ENCODE results near the gene L1TD1.

L1TD1 gene

DNA sequence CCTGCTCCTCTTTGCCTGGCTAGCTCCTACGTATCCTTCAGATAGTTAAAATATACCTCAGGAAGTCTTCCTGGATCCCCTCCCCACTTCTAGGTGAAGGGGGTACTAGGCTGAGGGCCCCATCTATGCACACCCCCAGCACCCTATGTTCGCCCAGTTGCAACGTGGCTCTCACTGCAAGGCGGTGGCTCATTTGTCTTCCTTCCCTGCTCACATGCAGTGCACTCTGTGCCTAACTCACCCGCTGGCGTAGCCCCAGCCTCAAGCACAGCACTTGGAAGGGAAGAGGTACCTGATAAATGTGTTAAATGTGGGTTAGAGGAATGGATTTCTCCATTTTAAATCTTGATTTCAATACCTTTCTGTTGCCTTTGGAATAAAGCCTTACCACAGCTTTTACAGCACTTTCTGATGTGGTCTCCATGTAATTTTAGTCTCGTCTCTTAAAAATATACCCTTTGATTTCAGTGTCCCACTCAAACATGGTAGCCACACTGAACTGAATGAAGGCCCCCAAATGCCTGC, 39.3 kb downstream of the L1TD1 start:
- no peak overlapping the region for H3K27ac ChIP-seq (ENCODE audit: extremely low read depth, low read depth, low read length)
- H3K4me3 ChIP-seq (ENCODE audit: low read depth, low read length): no peak overlapping the region
- ChIA-PET CTCF (interaction anchor here (0.9 kb wide), 1 partner anchor 58 kb away, joined by 6 read pairs; no protein-coding TSS in a partner anchor), POLR2A (no interaction called here)
- H3K36me3 ChIP-seq (ENCODE audit: control insufficient read depth in 2 of 2, insufficient read depth in 1 of 2, low read length in 2 of 2): no peaks in the 10 kb centered on the region
- H3K4me1 ChIP-seq (ENCODE audit: control insufficient read depth, insufficient read depth, low read length): 0 out of 2 replicates have a peak, but pooled peaks cover 2% of the 10 kb centered on the region
- H3K9me3 ChIP-seq (ENCODE audit: control insufficient read depth, insufficient read depth, low read depth, low read length): no peaks in the 10 kb centered on the region
- TF ChIP-seq ZFP37 (tag by site-specific recombination; IDR thresholded peaks at IDR 0.05): no peak
- no peak for TF ChIP-seq ZNF830 (tag by site-specific recombination; IDR thresholded peaks at IDR 0.05; ENCODE audit: low read depth)
- no peak for TF ChIP-seq ZNF560 (tag by site-specific recombination; IDR thresholded peaks at IDR 0.05; ENCODE audit: borderline replicate concordance)
- TF ChIP-seq ZNF10 (tag by site-specific recombination; IDR thresholded peaks at IDR 0.05): no peak
- TF ChIP-seq ZNF174 (tag by site-specific recombination; IDR thresholded peaks at IDR 0.05): no peak
- TF ChIP-seq, protein P1, sequence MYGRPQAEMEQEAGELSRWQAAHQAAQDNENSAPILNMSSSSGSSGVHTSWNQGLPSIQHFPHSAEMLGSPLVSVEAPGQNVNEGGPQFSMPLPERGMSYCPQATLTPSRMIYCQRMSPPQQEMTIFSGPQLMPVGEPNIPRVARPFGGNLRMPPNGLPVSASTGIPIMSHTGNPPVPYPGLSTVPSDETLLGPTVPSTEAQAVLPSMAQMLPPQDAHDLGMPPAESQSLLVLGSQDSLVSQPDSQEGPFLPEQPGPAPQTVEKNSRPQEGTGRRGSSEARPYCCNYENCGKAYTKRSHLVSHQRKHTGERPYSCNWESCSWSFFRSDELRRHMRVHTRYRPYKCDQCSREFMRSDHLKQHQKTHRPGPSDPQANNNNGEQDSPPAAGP (tag by site-specific recombination; IDR thresholded peaks at IDR 0.05): no peak
- no peak for TF ChIP-seq RBAK (tag by site-specific recombination; IDR thresholded peaks at IDR 0.05)
- TF ChIP-seq, protein P2, sequence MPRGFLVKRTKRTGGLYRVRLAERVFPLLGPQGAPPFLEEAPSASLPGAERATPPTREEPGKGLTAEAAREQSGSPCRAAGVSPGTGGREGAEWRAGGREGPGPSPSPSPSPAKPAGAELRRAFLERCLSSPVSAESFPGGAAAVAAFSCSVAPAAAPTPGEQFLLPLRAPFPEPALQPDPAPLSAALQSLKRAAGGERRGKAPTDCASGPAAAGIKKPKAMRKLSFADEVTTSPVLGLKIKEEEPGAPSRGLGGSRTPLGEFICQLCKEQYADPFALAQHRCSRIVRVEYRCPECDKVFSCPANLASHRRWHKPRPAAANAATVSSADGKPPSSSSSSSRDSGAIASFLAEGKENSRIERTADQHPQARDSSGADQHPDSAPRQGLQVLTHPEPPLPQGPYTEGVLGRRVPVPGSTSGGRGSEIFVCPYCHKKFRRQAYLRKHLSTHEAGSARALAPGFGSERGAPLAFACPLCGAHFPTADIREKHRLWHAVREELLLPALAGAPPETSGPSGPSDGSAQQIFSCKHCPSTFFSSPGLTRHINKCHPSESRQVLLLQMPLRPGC (tag by site-specific recombination; IDR thresholded peaks at IDR 0.05): no peak
- TF ChIP-seq HOXA7 (CRISPR knock-in tag; IDR thresholded peaks at IDR 0.05; ENCODE audit: borderline replicate concordance): no peak
- no peak for TF ChIP-seq ZNF624 (tag by site-specific recombination; IDR thresholded peaks at IDR 0.05)
- no peak for TF ChIP-seq ZNF175 (tag by site-specific recombination; IDR thresholded peaks at IDR 0.05)
- TF ChIP-seq ZBTB17 (tag by site-specific recombination; IDR thresholded peaks at IDR 0.05): no peak
- TF ChIP-seq GLI4 (tag by site-specific recombination; IDR thresholded peaks at IDR 0.05): no peak

DNA sequence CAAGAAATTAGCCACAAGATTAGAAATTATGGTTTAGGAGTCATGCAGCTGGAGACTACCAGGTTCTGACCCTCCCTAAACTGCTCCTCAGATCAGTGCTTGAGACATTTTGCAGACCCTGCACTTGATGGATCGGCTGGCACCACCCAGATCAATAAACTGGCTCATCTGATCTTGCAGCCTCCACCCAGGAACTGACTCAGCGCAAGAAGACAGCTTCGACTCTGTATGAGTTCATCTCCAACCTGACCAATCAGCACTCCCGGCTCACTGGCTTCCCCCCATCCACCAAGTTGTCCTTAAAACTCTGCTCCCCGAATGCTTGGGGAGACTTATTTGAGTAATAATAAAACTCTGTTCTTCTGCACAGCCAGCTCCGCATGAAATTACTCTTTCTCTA, 40.0 kb downstream of the L1TD1 start:
- TF ChIP-seq ZFP69B (tag by site-specific recombination; IDR thresholded peaks at IDR 0.05) (no peak), PRDM1 (tag by site-specific recombination; IDR thresholded peaks at IDR 0.05) (no peak), ZFP3 (tag by site-specific recombination; IDR thresholded peaks at IDR 0.05; ENCODE audit: low read depth) (no peak), ZNF23 (tag by site-specific recombination; IDR thresholded peaks at IDR 0.05; ENCODE audit: borderline replicate concordance) (no peak), HOXC10 (CRISPR knock-in tag; IDR thresholded peaks at IDR 0.05) (no peak), KLF9 (tag by site-specific recombination; IDR thresholded peaks at IDR 0.05; ENCODE audit: low read depth) (no peak), ZNF391 (tag by site-specific recombination; IDR thresholded peaks at IDR 0.05; ENCODE audit: borderline replicate concordance, low read depth) (no peak), KLF7 (tag by site-specific recombination; IDR thresholded peaks at IDR 0.05; ENCODE audit: borderline replicate concordance) (no peak), SP7 (tag by site-specific recombination; IDR thresholded peaks at IDR 0.05) (no peak), ZSCAN23 (tag by site-specific recombination; IDR thresholded peaks at IDR 0.05) (no peak), ZNF350 (tag by site-specific recombination; IDR thresholded peaks at IDR 0.05) (no peak), ZNF324 (tag by site-specific recombination; IDR thresholded peaks at IDR 0.05) (no peak), SP3 (tag by site-specific recombination; IDR thresholded peaks at IDR 0.05) (no peak), ZNF521 (tag by site-specific recombination; IDR thresholded peaks at IDR 0.05) (no peak), EGR2 (tag by site-specific recombination; IDR thresholded peaks at IDR 0.05; ENCODE audit: low read depth) (no peak), ZBTB8A (tag by site-specific recombination; IDR thresholded peaks at IDR 0.05) (no peak), ZNF157 (tag by site-specific recombination; IDR thresholded peaks at IDR 0.05) (no peak)
- TF ChIP-seq, protein P3, sequence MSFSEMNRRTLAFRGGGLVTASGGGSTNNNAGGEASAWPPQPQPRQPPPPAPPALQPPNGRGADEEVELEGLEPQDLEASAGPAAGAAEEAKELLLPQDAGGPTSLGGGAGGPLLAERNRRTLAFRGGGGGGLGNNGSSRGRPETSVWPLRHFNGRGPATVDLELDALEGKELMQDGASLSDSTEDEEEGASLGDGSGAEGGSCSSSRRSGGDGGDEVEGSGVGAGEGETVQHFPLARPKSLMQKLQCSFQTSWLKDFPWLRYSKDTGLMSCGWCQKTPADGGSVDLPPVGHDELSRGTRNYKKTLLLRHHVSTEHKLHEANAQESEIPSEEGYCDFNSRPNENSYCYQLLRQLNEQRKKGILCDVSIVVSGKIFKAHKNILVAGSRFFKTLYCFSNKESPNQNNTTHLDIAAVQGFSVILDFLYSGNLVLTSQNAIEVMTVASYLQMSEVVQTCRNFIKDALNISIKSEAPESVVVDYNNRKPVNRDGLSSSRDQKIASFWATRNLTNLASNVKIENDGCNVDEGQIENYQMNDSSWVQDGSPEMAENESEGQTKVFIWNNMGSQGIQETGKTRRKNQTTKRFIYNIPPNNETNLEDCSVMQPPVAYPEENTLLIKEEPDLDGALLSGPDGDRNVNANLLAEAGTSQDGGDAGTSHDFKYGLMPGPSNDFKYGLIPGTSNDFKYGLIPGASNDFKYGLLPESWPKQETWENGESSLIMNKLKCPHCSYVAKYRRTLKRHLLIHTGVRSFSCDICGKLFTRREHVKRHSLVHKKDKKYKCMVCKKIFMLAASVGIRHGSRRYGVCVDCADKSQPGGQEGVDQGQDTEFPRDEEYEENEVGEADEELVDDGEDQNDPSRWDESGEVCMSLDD (tag by site-specific recombination; IDR thresholded peaks at IDR 0.05): no peak
- POLR2A ChIA-PET: no interaction called here
- Histone ChIP-seq H3K9me3 (ENCODE audit: control insufficient read depth, insufficient read depth, low read depth, low read length) (no peaks in the 10 kb centered on the region), H3K27ac (ENCODE audit: extremely low read depth, low read depth, low read length) (no peak overlapping the region), H3K36me3 (ENCODE audit: control insufficient read depth in 2 of 2, insufficient read depth in 1 of 2, low read length in 2 of 2) (no peaks in the 10 kb centered on the region), H3K4me3 (ENCODE audit: low read depth, low read length) (no peak overlapping the region), H3K4me1 (ENCODE audit: control insufficient read depth, insufficient read depth, low read length) (0 out of 2 replicates have a peak, but pooled peaks cover 2% of the 10 kb centered on the region)
- CTCF ChIA-PET: no interaction called here
